Measurements from ENCODE around the gene CYGB. TPM values are rescaled to one million over a fixed set of nuclear protein-coding genes. Genes with fewer than 3 reads are reported as not detected.

The CYGB gene
- total and polyA plus RNA-seq, 9 of the 15 experiments (the other 6 are each of a cell fraction or from before 2014, with no cell fraction given): 0.08 to 0.95 (median 0.18) TPM; not detected in 5

- H3K27ac ChIP-seq (ENCODE audit: extremely low read depth, low read depth, low read length): no peak overlapping the region
- in situ Hi-C loops (cut with MboI): no loop called here
- H3K27me3 ChIP-seq (ENCODE audit: control insufficient read depth in 2 of 2, insufficient read depth in 2 of 2, low read length in 2 of 2): no peaks in the 10 kb centered on the region
- intact Hi-C loops (cut with micrococcal nuclease): no loop called here
- H3K9me3 ChIP-seq (replicated peaks; ENCODE audit: control insufficient read depth, insufficient read depth, low read depth, low read length): no peaks in the 10 kb centered on the region
- H3K9me1 ChIP-seq (ENCODE audit: control insufficient read depth, insufficient read depth, low read length): no peaks in the 10 kb centered on the region
- no peak overlapping the region for H3K4me2 ChIP-seq (ENCODE audit: insufficient read depth, low read length)
- no peak overlapping the region for H3K4me3 ChIP-seq
- H2AFZ ChIP-seq (ENCODE audit: low read depth, low read length): no peak overlapping the region
- peak overlapping the region in 1 of 2 experiments; percentile 29; a peak in 1 of 4 replicates for H3K9ac ChIP-seq (ENCODE audit: insufficient read depth in 1 of 2, low read depth in 2 of 2, low read length in 2 of 2)
- FAIRE-seq (no peak), DNase-seq (ENCODE audit: extremely low read depth in 1 of 4, low spot score in 3 of 4) (no peak), ATAC-seq (no peak)
- H3K79me2 ChIP-seq (ENCODE audit: control insufficient read depth, insufficient read depth, low read length): no peaks in the 10 kb centered on the region
- WGBS (ENCODE audit: insufficient coverage, low coverage, missing lambda C conversion rate): 72% methylated on average over 6 of the region's 8 CpGs
- no peaks in the 10 kb centered on the region for H3K36me3 ChIP-seq (ENCODE audit: control insufficient read depth, insufficient read depth, low read length)
- ChIA-PET CTCF (ENCODE audit: low intra/inter-chr PET ratio) (no interaction called here), POLR2A (interaction anchor here (0.6 to 1.8 kb wide), 7 partner anchors 10 to 641 kb away, joined by 3 to 10 read pairs (median 4); no protein-coding TSS in a partner anchor)
- BruUV-seq (replicated peaks): no TSS peak
- peaks cover 11 to 67% of the 10 kb centered on the region in 2 experiments; a peak in 4 of 5 replicates for H3K4me1 ChIP-seq (replicated peaks in 1 of 2; ENCODE audit: control insufficient read depth in 2 of 2, insufficient read depth in 2 of 2, low read length in 2 of 2)
- no peaks in the 10 kb centered on the region for H4K20me1 ChIP-seq (replicated peaks; ENCODE audit: control insufficient read depth, insufficient read depth, low read length)
- TF ChIP-seq USF1 (CRISPR knock-in tag; IDR thresholded peaks at IDR 0.05) (no peak), SMAD3 (CRISPR knock-in tag; conservative IDR thresholded peaks at IDR 0.05) (no peak), SAFB (IDR thresholded peaks at IDR 0.05; ENCODE audit: borderline replicate concordance, low read depth, low read length) (no peak), ZNF12 (CRISPR knock-in tag; IDR thresholded peaks at IDR 0.05) (no peak), BRD9 (IDR thresholded peaks at IDR 0.05; ENCODE audit: low read depth, partially characterized antibody) (no peak), ZBED1 (IDR thresholded peaks at IDR 0.05) (no peak), RUNX1 (IDR thresholded peaks at IDR 0.05; ENCODE audit: low read depth) (no peak), DNMT1 (IDR thresholded peaks at IDR 0.05) (no peak), UBTF (IDR thresholded peaks at IDR 0.05; ENCODE audit: borderline replicate concordance in 1 of 2, low read depth in 2 of 2, low read length in 2 of 2) (no peak), RFX1 (IDR thresholded peaks at IDR 0.05) (no peak), EZH2 (IDR thresholded peaks at IDR 0.05; ENCODE audit: borderline replicate concordance, low read depth, low read length) (no peak), HMGN3 (IDR thresholded peaks at IDR 0.05; ENCODE audit: borderline replicate concordance, extremely low read depth, insufficient read length, low read depth, low read length) (no peak), TRIM28 (IDR thresholded peaks at IDR 0.05) (no peak), CBX8 (IDR thresholded peaks at IDR 0.05; ENCODE audit: borderline replicate concordance, extremely low read depth, low read depth, low read length, poor library complexity, severe bottlenecking) (no peak), ZNF707 (CRISPR knock-in tag; conservative IDR thresholded peaks at IDR 0.05) (no peak), NCOA4 (IDR thresholded peaks at IDR 0.05; ENCODE audit: partially characterized antibody) (no peak), DEAF1 (CRISPR knock-in tag; IDR thresholded peaks at IDR 0.05) (no peak), MITF (IDR thresholded peaks at IDR 0.05) (no peak)
Observed at GRCh38 chr17:76542984-76543383, 5.5 kb upstream of the CYGB start.

Data from K562 (cell line).